H1 (cell line): ENCODE results near the gene ADAM22. TPM values are rescaled to one million over a fixed set of nuclear protein-coding genes. Genes with fewer than 3 reads are reported as not detected.

Experiments used
- CTCF ChIA-PET: fragments of 300-600 bp; sonication (Branson Sonifier 250); formaldehyde crosslinking; loops from one replicate; lab custom pipeline; 2021; ENCODE audit not compliant: partially characterized antibody; lab: Charles Lee
- POLR2A ChIA-PET: fragments of 300-600 bp; sonication (Branson Sonifier 250); formaldehyde crosslinking; loops from one replicate; lab custom pipeline; 2021; ENCODE audit warnings: inconsistent platforms; ENCODE audit not compliant: partially characterized antibody; lab: Charles Lee
- DNase-seq, 2 experiments: peaks; one replicate each; pipeline versions ENCODE4 v3.0.0 to v3.0.0-alpha.2; 2010 to 2022; ENCODE audit warnings: low spot score in 2 of 2, low read depth in 1 of 2, mixed read lengths in 1 of 2
- FAIRE-seq: peaks from 2 replicates; lab custom pipeline; 2011; peaks lifted over from hg19 to GRCh38; lab: Jason Lieb, UNC
- H2AFZ ChIP-seq: 2 replicates; pipeline ENCODE4 v1.8.1; 2012; ENCODE audit warnings: low read length, inconsistent platforms
- H2AK5ac ChIP-seq: 2 replicates; pipeline ENCODE4 v1.6.1; 2013; ENCODE audit warnings: low read depth, low read length
- H2BK120ac ChIP-seq: replicated peaks from 2 replicates; pipeline ENCODE3; 2013; ENCODE audit warnings: low read depth, low read length, inconsistent platforms
- H2BK12ac ChIP-seq: 2 replicates; pipeline ENCODE4 v1.6.1; 2013; ENCODE audit warnings: low read depth, low read length
- H2BK15ac ChIP-seq: 2 replicates; pipeline ENCODE4 v1.6.1; 2013; ENCODE audit warnings: low read length
- H2BK20ac ChIP-seq: 2 replicates; pipeline ENCODE4 v1.6.1; 2013; ENCODE audit warnings: low read length
- H2BK5ac ChIP-seq: 2 replicates; pipeline ENCODE4 v1.6.1; 2013; ENCODE audit warnings: low read depth, low read length
- H3K14ac ChIP-seq: 2 replicates; pipeline ENCODE4 v1.6.1; 2013; ENCODE audit warnings: inconsistent platforms; ENCODE audit not compliant: insufficient read length
- H3K18ac ChIP-seq: 2 replicates; pipeline ENCODE4 v1.6.1; 2013; ENCODE audit warnings: low read length; ENCODE audit errors: extremely low read depth
- H3K23ac ChIP-seq: 2 replicates; pipeline ENCODE4 v1.6.1; 2013; ENCODE audit warnings: inconsistent platforms; ENCODE audit not compliant: insufficient read length
- H3K23me2 ChIP-seq: 2 replicates; pipeline ENCODE4 v1.6.1; 2013; ENCODE audit warnings: low read depth, low read length
- H3K27ac ChIP-seq: 2 replicates; pipeline ENCODE4 v1.6.1; 2011; ENCODE audit warnings: low read depth, low read length, inconsistent platforms
- H3K27me3 ChIP-seq, 4 experiments: replicated peaks in 1 of 4; 1 replicate in 1 of 4; 2 replicates in 3 of 4; pipeline versions ENCODE4 v1.6.1 to v1.8.1; 2011 to 2013; ENCODE audit warnings: low read length in 3 of 4, mild to moderate bottlenecking in 3 of 4, inconsistent platforms in 2 of 4, mixed read lengths in 2 of 4, moderate library complexity in 1 of 4; ENCODE audit not compliant: control insufficient read depth in 3 of 4, insufficient read depth in 3 of 4; ENCODE audit errors: extremely low read depth in 1 of 4
- H3K36me3 ChIP-seq, 4 experiments: 2 replicates each; pipeline versions ENCODE4 v1.6.1 to v1.8.1; 2011 to 2013; ENCODE audit warnings: mild to moderate bottlenecking in 4 of 4, low read length in 3 of 4, moderate library complexity in 2 of 4, control low read depth in 1 of 4, inconsistent platforms in 1 of 4; ENCODE audit not compliant: insufficient read depth in 4 of 4, control insufficient read depth in 2 of 4
- H3K4ac ChIP-seq: replicated peaks from 2 replicates; pipeline ENCODE3; 2013; ENCODE audit warnings: low read length, low read depth, mixed read lengths, inconsistent platforms; ENCODE audit not compliant: insufficient read length
- H3K4me1 ChIP-seq, 4 experiments: replicated peaks in 1 of 4; 1 replicate in 1 of 4; 2 replicates in 3 of 4; pipeline versions ENCODE4 v1.6.1 to v1.8.1; 2011 to 2013; ENCODE audit warnings: low read length in 3 of 4, inconsistent platforms in 2 of 4, mixed read lengths in 1 of 4; ENCODE audit not compliant: insufficient read depth in 4 of 4, control insufficient read depth in 3 of 4
- H3K4me2 ChIP-seq, 2 experiments: 2 replicates each; pipeline versions ENCODE4 v1.6.1 to v1.8.1; 2011 to 2013; ENCODE audit warnings: low read depth in 2 of 2, low read length in 2 of 2, control low read depth in 1 of 2, inconsistent platforms in 1 of 2, mild to moderate bottlenecking in 1 of 2; ENCODE audit not compliant: insufficient read depth in 1 of 2
- H3K4me3 ChIP-seq, 4 experiments: fragments of 200-600, 300-600 bp in 1 of 4; sonication (generic), shearing (Covaris generic), sonication (Bioruptor Twin) in 1 of 4; 2 replicates each; pipeline versions ENCODE4 v1.5.1 to v1.8.1; 2011 to 2016; ENCODE audit warnings: low read length in 4 of 4, low read depth in 3 of 4, control low read depth in 2 of 4, inconsistent platforms in 2 of 4, mild to moderate bottlenecking in 2 of 4, mixed read lengths in 1 of 4, moderate library complexity in 1 of 4; ENCODE audit not compliant: insufficient read depth in 2 of 4; ENCODE audit errors: extremely low read depth in 1 of 4
- H3K56ac ChIP-seq: replicated peaks from 2 replicates; pipeline ENCODE3; 2013; ENCODE audit warnings: low read depth, mild to moderate bottlenecking, mixed read lengths, low read length, inconsistent platforms; ENCODE audit not compliant: insufficient read length
- H3K79me1 ChIP-seq: 2 replicates; pipeline ENCODE4 v1.6.1; 2013; ENCODE audit warnings: low read depth, low read length, control low read depth
- H3K79me2 ChIP-seq, 2 experiments: 2 replicates each; pipeline versions ENCODE4 v1.6.1 to v1.8.1; 2012 to 2013; ENCODE audit warnings: low read length in 2 of 2, mild to moderate bottlenecking in 2 of 2, inconsistent platforms in 1 of 2; ENCODE audit not compliant: insufficient read depth in 2 of 2, control insufficient read depth in 1 of 2
- H3K9ac ChIP-seq, 4 experiments: replicated peaks in 1 of 4; 1 replicate in 1 of 4; 2 replicates in 3 of 4; pipeline versions ENCODE4 v1.6.1 to v1.8.1; 2011 to 2013; ENCODE audit warnings: low read depth in 3 of 4, low read length in 3 of 4, control low read depth in 2 of 4, mild to moderate bottlenecking in 2 of 4, moderate library complexity in 2 of 4, inconsistent platforms in 1 of 4; ENCODE audit errors: extremely low read depth in 1 of 4
- H3K9me3 ChIP-seq, 2 experiments: 2 replicates each; pipeline versions ENCODE4 v1.6.1 to v1.8.1; 2012 to 2013; ENCODE audit warnings: mild to moderate bottlenecking in 2 of 2, moderate library complexity in 2 of 2, control low read depth in 1 of 2, inconsistent platforms in 1 of 2, low read depth in 1 of 2, low read length in 1 of 2, mixed read lengths in 1 of 2; ENCODE audit not compliant: insufficient read depth in 2 of 2
- H4K20me1 ChIP-seq, 2 experiments: replicated peaks in 1 of 2; 2 replicates each; pipeline versions ENCODE3 to v1.8.1; 2011 to 2013; ENCODE audit warnings: inconsistent platforms in 2 of 2, low read length in 2 of 2, mild to moderate bottlenecking in 1 of 2; ENCODE audit not compliant: insufficient read depth in 2 of 2, control insufficient read depth in 1 of 2
- H4K5ac ChIP-seq: 2 replicates; pipeline ENCODE4 v1.6.1; 2013; ENCODE audit warnings: low read length, low read depth, mixed read lengths, inconsistent platforms; ENCODE audit not compliant: insufficient read length
- H4K8ac ChIP-seq: 2 replicates; pipeline ENCODE4 v1.8.0; 2013; ENCODE audit warnings: mild to moderate bottlenecking, moderate library complexity, low read length, inconsistent platforms; ENCODE audit not compliant: insufficient read depth; ENCODE audit errors: extremely low read depth
- H4K91ac ChIP-seq: replicated peaks from 2 replicates; pipeline ENCODE3; 2013; ENCODE audit warnings: low read length, mixed read lengths, inconsistent platforms; ENCODE audit not compliant: insufficient read length
- CBX5 ChIP-seq: fragments of 300-800, 300-1000 bp; sonication (generic); IDR thresholded peaks from 2 replicates; pipeline ENCODE4 v1.7.1; 2016; ENCODE audit warnings: antibody characterized with exemption, low read length, low read depth
- EGR1 ChIP-seq: IDR thresholded peaks from 2 replicates; pipeline ENCODE4 v1.6.1; 2011; ENCODE audit warnings: low read depth, low read length, borderline replicate concordance
- EP300 ChIP-seq, 2 experiments: IDR thresholded peaks; 1 replicate in 1 of 2; 2 replicates in 1 of 2; pipeline ENCODE4 v1.6.1; 2011 to 2012; ENCODE audit warnings: low read depth in 2 of 2, low read length in 2 of 2, mild to moderate bottlenecking in 2 of 2, borderline replicate concordance in 1 of 2, inconsistent platforms in 1 of 2, moderate library complexity in 1 of 2
- EZH2 ChIP-seq: fragments of 200-600 bp; sonication (generic); IDR thresholded peaks from 2 replicates; pipeline ENCODE4 v1.7.1; 2012; ENCODE audit warnings: low read depth, mild to moderate bottlenecking, moderate library complexity, low read length, inconsistent platforms; ENCODE audit not compliant: severe bottlenecking
- FOSL1 ChIP-seq: IDR thresholded peaks from 2 replicates; pipeline ENCODE4 v1.6.1; 2011; ENCODE audit warnings: mild to moderate bottlenecking, low read depth, low read length, moderate library complexity; ENCODE audit not compliant: insufficient read depth
- GTF2F1 ChIP-seq: IDR thresholded peaks from 2 replicates; pipeline ENCODE4 v1.6.1; 2012; ENCODE audit warnings: low read depth, low read length, improper control_type of control experiment, borderline replicate concordance
- JUND ChIP-seq: IDR thresholded peaks from 2 replicates; pipeline ENCODE4 v1.6.1; 2011; ENCODE audit warnings: mild to moderate bottlenecking, improper control_type of control experiment, low read length
- POU5F1 ChIP-seq: IDR thresholded peaks from 2 replicates; pipeline ENCODE4 v1.6.1; 2011; ENCODE audit warnings: low read depth, mild to moderate bottlenecking, low read length, moderate library complexity
- SAP30 ChIP-seq: fragments of 300-600 bp; sonication (generic); IDR thresholded peaks from 2 replicates; pipeline ENCODE4 v1.7.1; 2012; ENCODE audit warnings: low read length, moderate library complexity, mild to moderate bottlenecking, inconsistent platforms; ENCODE audit not compliant: insufficient read depth, insufficient replicate concordance
- SIN3A ChIP-seq, 2 experiments: IDR thresholded peaks in 1 of 2; conservative IDR thresholded peaks in 1 of 2; 2 replicates each; pipeline ENCODE4 v1.6.1; 2011 to 2012; ENCODE audit warnings: low read length in 2 of 2, improper control_type of control experiment in 1 of 2, low read depth in 1 of 2, mild to moderate bottlenecking in 1 of 2
- SIX5 ChIP-seq: IDR thresholded peaks from 2 replicates; pipeline ENCODE4 v1.6.1; 2011; ENCODE audit warnings: mild to moderate bottlenecking, low read depth, low read length
- TBP ChIP-seq: IDR thresholded peaks from 2 replicates; pipeline ENCODE4 v1.6.1; 2011; ENCODE audit warnings: low read depth, low read length, improper control_type of control experiment
- YY1 ChIP-seq: IDR thresholded peaks from 2 replicates; pipeline ENCODE4 v1.6.1; 2011; ENCODE audit warnings: low read depth, mild to moderate bottlenecking, low read length
- WGBS, 2 experiments: shearing (Covaris generic) in 1 of 2; methylation state at CpG; one replicate each; pipeline versions ENCODE4 v1.1.6 to v1.1.7; 2013 to 2015; ENCODE audit warnings: low lambda C conversion rate in 2 of 2, mixed read lengths in 2 of 2, inconsistent platforms in 1 of 2, low coverage in 1 of 2, missing lambda C conversion rate in 1 of 2; ENCODE audit not compliant: insufficient replicate concordance in 2 of 2, insufficient coverage in 1 of 2, insufficient read length in 1 of 2; ENCODE audit errors: extremely low coverage in 1 of 2, missing lambda C conversion rate in 1 of 2; 5-methylcytosine and 5-hydroxymethylcytosine counted together
- polyA plus RNA-seq, 7 experiments: library from polyadenylated mRNA; depleted of rRNA in 3 of 7; stranded (reverse) in 5 of 7; unstranded in 2 of 7; fragments of >200 nt in 5 of 7; fragments of 200-250 nt in 2 of 7; gene quantifications; 1 replicate in 5 of 7; 2 replicates in 1 of 7; 4 replicates in 1 of 7; pipeline versions ENCODE4 v1.2.1 to v1.2.3, GENCODE V29; 2011 to 2013; ENCODE audit warnings: missing spikeins in 2 of 7, mixed read lengths in 2 of 7
- total RNA-seq: library from RNA; stranded (reverse); fragmentation: NEBNext Ultra II Directional; extraction: Animal tissue kit (Norgen Biotek cat#: 25700); gene quantifications from 2 replicates; pipeline ENCODE4 v1.2.1, GENCODE V29; 2021
- TF ChIP-seq, protein P1 (sequence below): IDR thresholded peaks from 2 replicates; pipeline ENCODE4 v1.6.1; 2011; ENCODE audit warnings: low read depth, mild to moderate bottlenecking, low read length; ENCODE audit not compliant: insufficient read depth

Gene ADAM22
- total and polyA plus RNA-seq, 2 of the 8 experiments (the other 6 are each of a cell fraction or from before 2014, with no cell fraction given): 4.6 to 21.4 TPM

DNA sequence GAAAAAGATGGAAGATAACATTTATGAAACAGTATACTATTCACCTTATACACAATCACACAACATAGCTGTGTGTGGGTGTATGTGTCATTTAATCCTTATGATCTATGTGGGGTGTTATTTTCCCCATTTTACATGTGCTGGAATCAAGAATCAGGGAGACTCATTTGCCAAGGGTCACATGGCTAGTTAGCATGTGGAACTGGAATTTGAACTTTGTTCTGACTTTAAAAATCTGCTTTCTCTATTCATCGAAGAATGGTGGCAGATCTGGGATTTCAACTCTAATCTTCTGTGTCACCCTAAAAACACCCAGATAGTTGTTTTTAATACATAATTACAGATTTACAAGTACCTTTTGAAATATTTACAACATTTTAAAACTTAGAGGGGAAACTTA lies 65.2 kb downstream of the ADAM22 start:
- Histone ChIP-seq H3K18ac (no peak overlapping the region), H3K4me3 (no peak overlapping the region), H3K4me2 (no peak overlapping the region), H3K4me1 (peaks cover 0 to 8% (median under 1%) of the 10 kb centered on the region in 4 experiments; a peak in 3 of 7 replicates), H3K79me2 (no peaks in the 10 kb centered on the region), H3K79me1 (no peaks in the 10 kb centered on the region), H2AFZ (no peak overlapping the region), H3K9me3 (no peaks in the 10 kb centered on the region), H2AK5ac (no peak overlapping the region), H2BK20ac (no peak overlapping the region), H2BK5ac (no peak overlapping the region), H3K56ac (no peak overlapping the region), H3K23me2 (no peaks in the 10 kb centered on the region), H4K91ac (no peak overlapping the region), H4K20me1 (no peaks in the 10 kb centered on the region), H3K36me3 (no peaks in the 10 kb centered on the region), H4K8ac (no peak overlapping the region), H2BK15ac (no peak overlapping the region), H2BK120ac (no peak overlapping the region), H3K4ac (no peak overlapping the region), H3K23ac (no peak overlapping the region), H3K9ac (no peak overlapping the region), H3K27ac (no peak overlapping the region), H3K27me3 (no peaks in the 10 kb centered on the region), H4K5ac (no peak overlapping the region), H2BK12ac (no peak overlapping the region), H3K14ac (no peak overlapping the region)
- 91% methylated on average over 1 of the region's 1 CpG; no CpG with 5 or more reads in 1 of the 2 experiments for WGBS, 2 experiments
- no peak for FAIRE-seq
- DNase-seq: no peak
- CTCF ChIA-PET: interaction anchor here (1.1 to 1.4 kb wide), 2 partner anchors 13 to 72 kb away, joined by 4 read pairs; no protein-coding TSS in a partner anchor
- POLR2A ChIA-PET: no interaction called here
- TF ChIP-seq, protein P1, sequence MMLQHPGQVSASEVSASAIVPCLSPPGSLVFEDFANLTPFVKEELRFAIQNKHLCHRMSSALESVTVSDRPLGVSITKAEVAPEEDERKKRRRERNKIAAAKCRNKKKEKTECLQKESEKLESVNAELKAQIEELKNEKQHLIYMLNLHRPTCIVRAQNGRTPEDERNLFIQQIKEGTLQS: no peak
- no peak for TF ChIP-seq SIX5
- TF ChIP-seq YY1: no peak
- TF ChIP-seq SIN3A (conservative IDR thresholded peaks at IDR 0.05 in 1 of 2, IDR thresholded peaks at IDR 0.05 in 1 of 2; ENCODE audit: low read depth in 1 of 2, low read length in 2 of 2): no peak
- no peak for TF ChIP-seq FOSL1
- no peak for TF ChIP-seq TBP
- no peak for TF ChIP-seq EZH2
- no peak for TF ChIP-seq JUND
- TF ChIP-seq EGR1: no peak
- no peak for TF ChIP-seq CBX5
- no peak for TF ChIP-seq GTF2F1
- no peak for TF ChIP-seq POU5F1
- no peak for TF ChIP-seq SAP30
- TF ChIP-seq EP300 (IDR thresholded peaks at IDR 0.05; ENCODE audit: borderline replicate concordance in 1 of 2, low read depth in 2 of 2, low read length in 2 of 2): no peak
